Cardiac muscle cell (in vitro differentiated cells and primary cell): ENCODE data around the gene SIRT2. TPM values are rescaled to one million over a fixed set of nuclear protein-coding genes. Genes with fewer than 3 reads are reported as not detected.

Source experiments
- DNase-seq, 2 donors: peaks; one replicate each; pipeline versions ENCODE4 v3.0.0 to v3.0.0-alpha.2; 2010 to 2017; ENCODE audit warnings: low read depth in 1 of 2, low spot score in 1 of 2
- H3K27ac ChIP-seq: fragments of 200-600 bp; sonication (generic); 2 replicates; pipeline ENCODE4 v1.5.1; 2016
- H3K27me3 ChIP-seq: fragments of 200-600 bp; sonication (generic); 2 replicates; pipeline ENCODE4 v1.6.0; 2016; ENCODE audit warnings: control low read depth
- H3K36me3 ChIP-seq: fragments of 200-600 bp; sonication (generic); 2 replicates; pipeline ENCODE4 v1.5.1; 2016; ENCODE audit warnings: control low read depth
- H3K4me1 ChIP-seq: fragments of 200-600 bp; sonication (generic); 2 replicates; pipeline ENCODE4 v1.8.1; 2017; ENCODE audit warnings: low read depth, mild to moderate bottlenecking, mixed run types
- H3K4me3 ChIP-seq: fragments of 200-600 bp; sonication (generic); 2 replicates; pipeline ENCODE4 v1.5.1; 2016; ENCODE audit warnings: mild to moderate bottlenecking
- H3K9me3 ChIP-seq: fragments of 200-600 bp; sonication (generic); 2 replicates; pipeline ENCODE4 v1.5.1; 2017; ENCODE audit warnings: low read depth, mild to moderate bottlenecking, control low read depth
- CTCF ChIP-seq: IDR thresholded peaks from 2 replicates; pipeline ENCODE4 v1.5.1; 2012; ENCODE audit warnings: low read depth, mild to moderate bottlenecking, low read length
- polyA plus RNA-seq: library from polyadenylated mRNA; unstranded; fragments of >200 nt; fragmentation: Nextera tagmentation; extraction: Ambion mirVana; gene quantifications from 2 replicates; pipeline ENCODE4 v1.2.1, GENCODE V29; 2016
- total RNA-seq: library from RNA; depleted of rRNA; stranded (reverse); fragments of >200 nt; gene quantifications from 2 replicates; pipeline ENCODE4 v1.2.3, GENCODE V29; 2016

Gene SIRT2
- total RNA-seq, result 33.4 and 42.2 TPM in 2 replicates
- 33.5 and 40.7 TPM in 2 replicates for polyA plus RNA-seq

GRCh38 chr19:38899447-38900201, at the start of gene SIRT2, which contains the start of gene NFKBIB:
SIRT2 (minus strand) TSS chr19:38899618; CDS start chr19:38899521, 97 bp downstream.
NFKBIB (plus strand) TSS chr19:38899969; CDS start chr19:38900033, 64 bp downstream.
- Histone ChIP-seq H3K36me3 (no peaks in the 10 kb centered on the region), H3K9me3 (no peaks in the 10 kb centered on the region), H3K27ac (peak within 1 kb of the TSS; percentile 89), H3K4me3 (peak within 1 kb of the TSS; percentile 62), H3K4me1 (no peaks in the 10 kb centered on the region), H3K27me3 (peaks cover 22% of the 10 kb centered on the region)
- peak; percentile 100 for DNase-seq
- TF ChIP-seq CTCF, result no peak

- H3K27ac ChIP-seq, result no peak overlapping the region
- TF ChIP-seq CTCF, result no peak
- H3K9me3 ChIP-seq, result no peaks in the 10 kb centered on the region
- H3K4me3 ChIP-seq, result no peak overlapping the region
- no peaks in the 10 kb centered on the region for H3K27me3 ChIP-seq
- no peaks in the 10 kb centered on the region for H3K4me1 ChIP-seq
- DNase-seq, result no peak
- peaks cover 4% of the 10 kb centered on the region for H3K36me3 ChIP-seq
These were observed 47.0 kb upstream of the SIRT2 start for GRCh38 chr19:38946229-38947010.

GRCh38 chr19:38945562-38946228, 46.3 kb upstream of the SIRT2 start:
- Histone ChIP-seq H3K36me3 (peaks cover 4% of the 10 kb centered on the region), H3K9me3 (no peaks in the 10 kb centered on the region), H3K27me3 (no peaks in the 10 kb centered on the region), H3K4me1 (no peaks in the 10 kb centered on the region), H3K27ac (no peak overlapping the region), H3K4me3 (no peak overlapping the region)
- no peak for TF ChIP-seq CTCF
- no peak for DNase-seq

GRCh38 chr19:38944981-38945506, 45.6 kb upstream of the SIRT2 start:
- Histone ChIP-seq H3K36me3 (peaks cover 4% of the 10 kb centered on the region), H3K4me3 (no peak overlapping the region), H3K4me1 (no peaks in the 10 kb centered on the region), H3K9me3 (no peaks in the 10 kb centered on the region), H3K27ac (no peak overlapping the region), H3K27me3 (no peaks in the 10 kb centered on the region)
- no peak for DNase-seq
- TF ChIP-seq CTCF, result no peak

- H3K27ac ChIP-seq, result no peak overlapping the region
- H3K27me3 ChIP-seq, result no peaks in the 10 kb centered on the region
- no peak for DNase-seq
- H3K36me3 ChIP-seq, result peaks cover 4% of the 10 kb centered on the region
- no peak overlapping the region for H3K4me3 ChIP-seq
- TF ChIP-seq CTCF, result no peak
- H3K4me1 ChIP-seq, result no peaks in the 10 kb centered on the region
- no peaks in the 10 kb centered on the region for H3K9me3 ChIP-seq
These were observed 43.2 kb upstream of the SIRT2 start for GRCh38 chr19:38942471-38943181.
